Mesendoderm (in vitro differentiated cells): ENCODE results near the gene ZFYVE16.
"Not testable (repeated sequence)": the region's sequence is repeated elsewhere in the genome, so short reads cannot be mapped to it uniquely, and the experiment has no call there.

Experiments used
- DNase-seq: peaks from one replicate; pipeline ENCODE4 v3.0.0; 2013
- H2AK5ac ChIP-seq: 2 replicates; pipeline ENCODE4 v1.6.1; 2013; ENCODE audit warnings: low read length, inconsistent platforms
- H2BK120ac ChIP-seq: 2 replicates; pipeline ENCODE4 v1.6.1; 2013; ENCODE audit warnings: low read depth, mild to moderate bottlenecking, low read length, moderate library complexity, mixed read lengths
- H2BK15ac ChIP-seq: replicated peaks from 2 replicates; pipeline ENCODE4 v1.6.1; 2013; ENCODE audit warnings: low read depth, mild to moderate bottlenecking, moderate library complexity
- H2BK5ac ChIP-seq: 2 replicates; pipeline ENCODE4 v1.6.1; 2013; ENCODE audit warnings: low read length, inconsistent platforms
- H3K18ac ChIP-seq: 2 replicates; pipeline ENCODE4 v1.6.1; 2013; ENCODE audit warnings: mild to moderate bottlenecking, low read length, mixed read lengths
- H3K23ac ChIP-seq: one replicate; pipeline ENCODE4 v1.6.1; 2013; ENCODE audit warnings: low read length
- H3K27ac ChIP-seq: 2 replicates; pipeline ENCODE4 v1.5.1; 2013; ENCODE audit warnings: low read depth, mild to moderate bottlenecking, inconsistent platforms, low read length, moderate library complexity
- H3K27me3 ChIP-seq: 2 replicates; pipeline ENCODE4 v1.6.1; 2013; ENCODE audit warnings: low read length, control low read depth, mild to moderate bottlenecking, inconsistent platforms; ENCODE audit not compliant: insufficient read depth, poor library complexity
- H3K36me3 ChIP-seq: 2 replicates; pipeline ENCODE4 v1.6.1; 2013; ENCODE audit warnings: low read length, inconsistent platforms; ENCODE audit not compliant: control insufficient read depth, insufficient read depth
- H3K4ac ChIP-seq: one replicate; pipeline ENCODE4 v1.6.1; 2013; ENCODE audit warnings: low read depth, mild to moderate bottlenecking, low read length, moderate library complexity
- H3K4me1 ChIP-seq: 2 replicates; pipeline ENCODE4 v1.6.1; 2013; ENCODE audit warnings: low read depth, low read length, inconsistent platforms; ENCODE audit not compliant: control insufficient read depth
- H3K4me2 ChIP-seq: 2 replicates; pipeline ENCODE4 v1.6.1; 2013; ENCODE audit warnings: low read length
- H3K4me3 ChIP-seq: 2 replicates; pipeline ENCODE4 v1.5.1; 2013; ENCODE audit warnings: mild to moderate bottlenecking, low read length
- H3K56ac ChIP-seq: one replicate; pipeline ENCODE4 v1.6.1; 2013; ENCODE audit warnings: low read length
- H3K79me1 ChIP-seq: 2 replicates; pipeline ENCODE4 v1.6.1; 2013; ENCODE audit warnings: low read length, inconsistent platforms
- H3K79me2 ChIP-seq: 2 replicates; pipeline ENCODE4 v1.6.1; 2013; ENCODE audit warnings: mild to moderate bottlenecking, low read length; ENCODE audit not compliant: control insufficient read depth, insufficient read depth
- H3K9ac ChIP-seq: 2 replicates; pipeline ENCODE4 v1.6.1; 2013; ENCODE audit warnings: low read length, inconsistent platforms
- H4K5ac ChIP-seq: one replicate; pipeline ENCODE4 v1.6.1; 2013; ENCODE audit warnings: low read length
- H4K8ac ChIP-seq: one replicate; pipeline ENCODE4 v1.6.1; 2013; ENCODE audit warnings: low read depth, mild to moderate bottlenecking, control low read depth, low read length, moderate library complexity
- WGBS: extraction: QIAGEN DNeasy Blood & Tissue Kit; methylation state at CpG from one replicate; pipeline ENCODE4 v1.1.7; 2013; ENCODE audit warnings: low lambda C conversion rate, missing lambda C conversion rate; ENCODE audit not compliant: insufficient coverage; ENCODE audit errors: extremely low coverage; 5-methylcytosine and 5-hydroxymethylcytosine counted together

ZFYVE16 gene

GRCh38 chr5:80389580-80389979 is 18.3 kb upstream of the ZFYVE16 start:
- no peaks in the 10 kb centered on the region for H3K79me2 ChIP-seq
- H3K4me3 ChIP-seq = no peak overlapping the region
- no peak for DNase-seq
- H4K8ac ChIP-seq = no peak overlapping the region
- H3K27ac ChIP-seq = no peak overlapping the region
- H3K23ac ChIP-seq = no peak overlapping the region
- H3K9ac ChIP-seq = no peak overlapping the region
- H3K4ac ChIP-seq = no peak overlapping the region
- no peak overlapping the region for H4K5ac ChIP-seq
- H2BK5ac ChIP-seq = no peak overlapping the region
- H3K79me1 ChIP-seq = no peaks in the 10 kb centered on the region
- H2AK5ac ChIP-seq = no peak overlapping the region
- WGBS = no CpG with 5 or more reads among the region's 9 CpGs
- H3K18ac ChIP-seq = no peak overlapping the region
- H3K56ac ChIP-seq = no peak overlapping the region
- no peak overlapping the region for H2BK120ac ChIP-seq
- H3K36me3 ChIP-seq = no peaks in the 10 kb centered on the region
- H3K4me2 ChIP-seq = no peak overlapping the region
- no peaks in the 10 kb centered on the region for H3K27me3 ChIP-seq
- no peak overlapping the region for H2BK15ac ChIP-seq
- no peaks in the 10 kb centered on the region for H3K4me1 ChIP-seq

DNA sequence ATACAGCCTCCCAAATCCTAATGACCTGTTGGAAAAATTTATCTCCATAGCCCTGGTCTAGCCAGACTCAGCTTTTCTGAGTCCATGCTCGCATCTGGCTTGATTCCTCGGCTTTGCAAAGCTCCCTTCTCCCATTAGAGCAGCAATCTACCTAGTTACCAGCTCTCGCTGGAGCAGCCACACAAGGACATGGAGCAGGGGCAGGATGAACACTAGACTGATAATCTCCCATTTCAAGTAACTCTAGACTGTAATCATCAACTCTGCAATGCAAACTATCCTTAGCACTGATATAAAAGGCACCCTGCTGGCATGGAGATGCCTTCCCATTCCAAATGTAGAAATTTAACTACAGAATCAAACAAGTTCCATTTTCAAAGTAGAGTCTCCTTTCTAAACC is 17.5 kb upstream of the ZFYVE16 start:
- DNase-seq = peak; percentile 44
- no CpG with 5 or more reads among the region's 3 CpGs for WGBS
- H3K56ac ChIP-seq = not testable (repeated sequence)

DNA sequence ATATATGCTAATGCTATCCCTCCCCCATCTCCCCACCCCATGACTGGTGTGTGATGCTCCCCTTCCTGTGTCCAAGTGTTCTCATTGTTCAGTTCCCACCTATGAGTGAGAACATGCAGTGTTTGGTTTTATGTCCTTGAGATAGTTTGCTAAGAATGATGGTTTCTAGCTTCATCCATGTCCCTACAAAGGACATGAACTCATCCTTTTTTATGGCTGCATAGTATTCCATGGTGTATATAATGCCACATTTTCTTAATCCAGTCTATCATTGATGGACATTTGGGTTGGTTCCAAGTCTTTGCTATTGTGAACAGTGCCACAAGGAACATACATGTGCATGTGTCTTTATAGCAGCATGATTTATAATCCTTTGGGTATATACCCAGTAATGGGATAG is 16.6 kb upstream of the ZFYVE16 start:
- H3K27ac ChIP-seq, H3K4me2 ChIP-seq, H2BK15ac ChIP-seq: not testable (repeated sequence)

More for the DNA sequence above, 17.5 kb upstream of the ZFYVE16 start:
- H4K5ac ChIP-seq, H3K4me2 ChIP-seq, H2BK120ac ChIP-seq, H3K23ac ChIP-seq, H3K79me1 ChIP-seq, H2AK5ac ChIP-seq, H3K27me3 ChIP-seq, H3K9ac ChIP-seq, H4K8ac ChIP-seq, H3K4ac ChIP-seq, H3K27ac ChIP-seq, H3K18ac ChIP-seq, H2BK5ac ChIP-seq, H2BK15ac ChIP-seq, H3K36me3 ChIP-seq, H3K4me1 ChIP-seq, H3K79me2 ChIP-seq, H3K4me3 ChIP-seq: not testable (repeated sequence)

DNA sequence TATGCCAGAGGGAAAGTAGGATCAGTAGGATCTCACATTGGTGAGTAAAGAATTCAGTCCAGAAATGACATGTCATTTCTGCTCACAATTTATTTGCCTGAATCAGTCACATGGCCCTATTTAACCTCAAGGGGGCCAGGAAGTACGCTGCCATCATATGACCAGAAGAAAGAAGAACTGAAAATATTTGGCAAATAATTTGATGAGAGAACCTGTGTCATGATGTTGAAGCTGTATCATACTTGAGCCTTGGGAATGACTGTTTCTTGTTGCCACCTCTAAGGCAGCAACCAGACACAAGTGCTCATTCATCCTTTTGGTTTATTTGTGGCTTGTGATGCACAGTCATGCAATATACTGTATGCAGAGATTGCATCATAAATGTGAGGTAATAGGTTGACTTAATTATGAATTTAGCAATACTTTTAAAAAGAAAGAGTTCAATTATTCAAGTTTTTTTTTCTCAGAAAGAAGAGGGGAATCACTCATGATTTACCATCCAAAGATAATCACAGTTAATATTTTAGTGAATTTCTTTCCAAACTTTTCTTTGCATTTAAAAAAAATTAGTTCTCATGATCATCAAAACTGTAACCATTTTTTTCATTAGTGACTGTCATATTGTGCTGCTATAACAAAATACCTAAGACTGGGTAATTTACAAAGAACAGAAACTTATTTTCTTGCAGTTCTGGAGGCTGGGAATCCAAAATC is 8.2 kb upstream of the ZFYVE16 start:
- WGBS = no CpG with 5 or more reads among the region's 1 CpG

More for the DNA sequence above, 16.6 kb upstream of the ZFYVE16 start:
- H3K4me1 ChIP-seq, H3K36me3 ChIP-seq, H3K79me2 ChIP-seq, H3K4ac ChIP-seq, H3K27me3 ChIP-seq, H3K4me3 ChIP-seq, H4K8ac ChIP-seq, H3K23ac ChIP-seq, H3K18ac ChIP-seq, H3K9ac ChIP-seq, H2BK120ac ChIP-seq, H3K79me1 ChIP-seq, H3K56ac ChIP-seq, DNase-seq, H2BK5ac ChIP-seq, H4K5ac ChIP-seq, H2AK5ac ChIP-seq: not testable (repeated sequence)

GRCh38 chr5:80400368-80400767 is 7.5 kb upstream of the ZFYVE16 start:
- H3K4me2 ChIP-seq, H4K5ac ChIP-seq, H3K18ac ChIP-seq, H2AK5ac ChIP-seq, H3K9ac ChIP-seq, DNase-seq, H2BK5ac ChIP-seq, H4K8ac ChIP-seq, H3K79me1 ChIP-seq, H2BK120ac ChIP-seq, H3K36me3 ChIP-seq, H3K79me2 ChIP-seq, H2BK15ac ChIP-seq, H3K4me1 ChIP-seq, H3K56ac ChIP-seq, H3K23ac ChIP-seq, H3K27ac ChIP-seq, H3K4ac ChIP-seq, H3K4me3 ChIP-seq, H3K27me3 ChIP-seq: not testable (repeated sequence)
- WGBS = no CpG with 5 or more reads among the region's 1 CpG

More for the DNA sequence above, 8.2 kb upstream of the ZFYVE16 start:
- Histone ChIP-seq H3K79me1 (no peaks in the 10 kb centered on the region), H3K23ac (no peak overlapping the region), H3K4me1 (no peaks in the 10 kb centered on the region), H3K36me3 (no peaks in the 10 kb centered on the region), H4K5ac (peak overlapping the region; percentile 23), H3K9ac (no peak overlapping the region), H2BK120ac (no peak overlapping the region), H3K18ac (no peak overlapping the region), H2AK5ac (no peak overlapping the region), H3K4me2 (no peak overlapping the region), H3K4ac (no peak overlapping the region), H3K4me3 (no peak overlapping the region), H3K56ac (no peak overlapping the region), H2BK5ac (no peak overlapping the region), H3K27ac (no peak overlapping the region), H2BK15ac (no peak overlapping the region), H3K79me2 (no peaks in the 10 kb centered on the region), H3K27me3 (no peaks in the 10 kb centered on the region), H4K8ac (no peak overlapping the region)
- DNase-seq = no peak

DNA sequence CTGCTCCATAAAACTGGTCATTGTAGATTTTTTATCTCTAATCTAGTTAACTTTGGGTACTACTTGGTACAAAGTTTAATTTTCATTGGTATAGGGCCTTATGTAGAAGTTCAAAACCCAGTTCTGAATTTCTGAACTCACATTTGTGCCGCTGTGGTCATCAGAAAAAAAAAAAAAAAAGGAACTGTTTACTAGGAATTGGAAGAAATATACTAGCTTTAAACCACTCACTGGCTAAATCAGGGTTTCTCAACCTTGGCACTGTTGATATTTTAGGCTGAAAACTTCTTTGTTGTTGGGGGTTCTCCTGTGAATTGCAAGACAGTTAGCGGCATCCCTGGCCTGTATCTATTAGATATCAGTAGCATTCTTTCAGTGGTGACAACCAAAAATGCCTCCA is 4.1 kb upstream of the ZFYVE16 start:
- no peak overlapping the region for H2BK15ac ChIP-seq
- H3K27ac ChIP-seq = no peak overlapping the region
- no peaks in the 10 kb centered on the region for H3K27me3 ChIP-seq
- no peak overlapping the region for H3K4me3 ChIP-seq
- H3K18ac ChIP-seq = no peak overlapping the region
- no peak overlapping the region for H3K4ac ChIP-seq
- H3K79me2 ChIP-seq = no peaks in the 10 kb centered on the region
- H4K5ac ChIP-seq = no peak overlapping the region
- no peak overlapping the region for H3K4me2 ChIP-seq
- H3K23ac ChIP-seq = no peak overlapping the region
- no peaks in the 10 kb centered on the region for H3K36me3 ChIP-seq
- H3K79me1 ChIP-seq = no peaks in the 10 kb centered on the region
- H3K9ac ChIP-seq = no peak overlapping the region
- no peak for DNase-seq
- no peak overlapping the region for H2BK120ac ChIP-seq
- H2AK5ac ChIP-seq = no peak overlapping the region
- H4K8ac ChIP-seq = no peak overlapping the region
- H3K4me1 ChIP-seq = no peaks in the 10 kb centered on the region
- H3K56ac ChIP-seq = no peak overlapping the region
- H2BK5ac ChIP-seq = no peak overlapping the region
- WGBS = no CpG with 5 or more reads among the region's 2 CpGs
